Tibial nerve (tissue), 4 donors: ENCODE results near the gene TSHZ2. TPM values are rescaled to one million over a fixed set of nuclear protein-coding genes. Genes with fewer than 3 reads are reported as not detected.

Experiments
- DNase-seq, 2 donors: peaks; one replicate each; pipeline ENCODE4 v3.0.0-alpha.2; 2019; ENCODE audit warnings: low spot score in 2 of 2
- H3K27ac ChIP-seq, 4 donors: fragments of 200-600 bp; sonication (generic) in 3 of 4; one replicate each; pipeline ENCODE4 v1.5.1; 2017 to 2019; ENCODE audit warnings: mild to moderate bottlenecking in 1 of 4
- H3K27me3 ChIP-seq, 2 donors: fragments of 200-600 bp; sonication (generic) in 1 of 2; one replicate each; pipeline versions ENCODE4 v1.5.1 to v1.6.0; 2017 to 2019
- H3K36me3 ChIP-seq, 3 donors: fragments of 200-600 bp; sonication (generic); one replicate each; pipeline ENCODE4 v1.5.1; 2018 to 2019
- H3K4me1 ChIP-seq, 4 donors: fragments of 200-600 bp; sonication (generic) in 3 of 4; one replicate each; pipeline ENCODE4 v1.5.1; 2017 to 2019
- H3K4me3 ChIP-seq, 4 donors: fragments of 200-600 bp; sonication (generic) in 3 of 4; one replicate each; pipeline ENCODE4 v1.5.1; 2017 to 2019; ENCODE audit warnings: mild to moderate bottlenecking in 1 of 4, moderate library complexity in 1 of 4
- H3K9me3 ChIP-seq, 4 donors: fragments of 200-600 bp; sonication (generic) in 3 of 4; one replicate each; pipeline ENCODE4 v1.5.1; 2017 to 2019
- CTCF ChIP-seq, 5 experiments: fragments of 200-600 bp in 3 of 5; fragments of 450-650 bp in 2 of 5; sonication (generic) in 3 of 5; IDR thresholded peaks; one replicate each; pipeline ENCODE4 v1.5.1; 2016 to 2019; ENCODE audit warnings: antibody characterized with exemption in 5 of 5, mild to moderate bottlenecking in 3 of 5, moderate library complexity in 2 of 5
- EP300 ChIP-seq, 2 donors: sonication (generic); formaldehyde crosslinking; IDR thresholded peaks; one replicate each; pipeline ENCODE4 v1.6.1; 2017; ENCODE audit warnings: antibody characterized with exemption in 2 of 2, mild to moderate bottlenecking in 1 of 2
- POLR2A ChIP-seq, 2 donors: fragments of 450-650 bp; IDR thresholded peaks; one replicate each; pipeline ENCODE4 v1.6.1; 2017; ENCODE audit warnings: antibody characterized with exemption in 2 of 2, mild to moderate bottlenecking in 2 of 2, moderate library complexity in 2 of 2
- WGBS, 2 donors: methylation state at CpG; one replicate each; pipeline ENCODE4 v1.1.5; 2018; 5-methylcytosine and 5-hydroxymethylcytosine counted together
- total RNA-seq, 4 donors: library from RNA; depleted of rRNA; stranded (reverse); fragments of >200 nt; gene quantifications; one replicate each; pipeline ENCODE4 v1.1.0, GENCODE V29; 2016

The TSHZ2 gene
- total RNA-seq, 4 donors from 2014 or later: 20.9 to 33.7 (median 25.1) TPM

- peaks cover 0 to 15% (median 0%) of the 10 kb centered on the region in 4 donors for H3K4me1 ChIP-seq
- 46 to 61% methylated on average over 4 of the region's 4 CpGs for WGBS, 2 donors
- H3K36me3 ChIP-seq: no peaks in the 10 kb centered on the region
- peak in 1 of 2 donors; percentile 37 for TF ChIP-seq EP300 (IDR thresholded peaks at IDR 0.05)
- no peak for TF ChIP-seq CTCF (IDR thresholded peaks at IDR 0.05)
- H3K4me3 ChIP-seq: no peak overlapping the region
- peak overlapping the region in 2 of 4 donors; percentile 12 to 50 for H3K27ac ChIP-seq
- no peaks in the 10 kb centered on the region for H3K9me3 ChIP-seq
- no peaks in the 10 kb centered on the region for H3K27me3 ChIP-seq
- DNase-seq: no peak
Measured at GRCh38 chr20:52991830-52992229, 19.7 kb downstream of the TSHZ2 start.

GRCh38 chr20:52992632-52993031, 20.5 kb downstream of the TSHZ2 start:
- Histone ChIP-seq H3K9me3 (no peaks in the 10 kb centered on the region), H3K27me3 (no peaks in the 10 kb centered on the region), H3K4me1 (peaks cover 0 to 15% (median 0%) of the 10 kb centered on the region in 4 donors), H3K4me3 (no peak overlapping the region), H3K27ac (peak overlapping the region in 2 of 4 donors; percentile 12 to 50), H3K36me3 (no peaks in the 10 kb centered on the region)
- TF ChIP-seq CTCF (IDR thresholded peaks at IDR 0.05) (no peak), POLR2A (IDR thresholded peaks at IDR 0.05) (no peak), EP300 (IDR thresholded peaks at IDR 0.05) (no peak)
- DNase-seq: no peak
- 34 to 42% methylated on average over 1 of the region's 1 CpG for WGBS, 2 donors

- H3K9me3 ChIP-seq: no peaks in the 10 kb centered on the region
- H3K4me3 ChIP-seq: no peak overlapping the region
- DNase-seq: no peak
- H3K27me3 ChIP-seq: no peaks in the 10 kb centered on the region
- peak overlapping the region in 2 of 4 donors; percentile 12 to 50 for H3K27ac ChIP-seq
- no peak for TF ChIP-seq POLR2A (IDR thresholded peaks at IDR 0.05)
- no peak for TF ChIP-seq CTCF (IDR thresholded peaks at IDR 0.05)
- no peaks in the 10 kb centered on the region for H3K36me3 ChIP-seq
- 7 to 15% methylated on average over 3 of the region's 3 CpGs for WGBS, 2 donors
- H3K4me1 ChIP-seq: peaks cover 0 to 15% (median 0%) of the 10 kb centered on the region in 4 donors
Measured at GRCh38 chr20:52993076-52993475, 20.9 kb downstream of the TSHZ2 start.

GRCh38 chr20:52994184-52994970, 22.2 kb downstream of the TSHZ2 start:
- Histone ChIP-seq H3K4me3 (no peak overlapping the region), H3K27ac (peak overlapping the region in 2 of 4 donors; percentile 12 to 39), H3K27me3 (no peaks in the 10 kb centered on the region), H3K4me1 (peaks cover 0 to 15% (median 0%) of the 10 kb centered on the region in 4 donors), H3K36me3 (no peaks in the 10 kb centered on the region), H3K9me3 (no peaks in the 10 kb centered on the region)
- no peak for DNase-seq
- 81 to 83% methylated on average over 10 of the region's 10 CpGs for WGBS, 2 donors
- TF ChIP-seq CTCF (IDR thresholded peaks at IDR 0.05) (no peak), POLR2A (IDR thresholded peaks at IDR 0.05) (no peak), EP300 (IDR thresholded peaks at IDR 0.05) (no peak)

GRCh38 chr20:52996130-52996529, 24.0 kb downstream of the TSHZ2 start:
- Histone ChIP-seq H3K36me3 (no peaks in the 10 kb centered on the region), H3K27me3 (no peaks in the 10 kb centered on the region), H3K4me1 (peaks cover 0 to 15% (median 0%) of the 10 kb centered on the region in 4 donors), H3K27ac (no peak overlapping the region), H3K4me3 (no peak overlapping the region), H3K9me3 (no peaks in the 10 kb centered on the region)
- 95 to 100% methylated on average over 1 of the region's 1 CpG for WGBS, 2 donors
- TF ChIP-seq EP300 (IDR thresholded peaks at IDR 0.05): no peak
- no peak for TF ChIP-seq POLR2A (IDR thresholded peaks at IDR 0.05)
- no peak for TF ChIP-seq CTCF (IDR thresholded peaks at IDR 0.05)
- no peak for DNase-seq
